Cerebellar nuclear complex (tissue), 1 donor: ENCODE results near the gene FNDC3B.

Experiments
- DNase-seq, 2 experiments: peaks; one replicate each; lab custom pipeline; 2025; lab: John Stamatoyannopoulos, UW

FNDC3B gene

DNA sequence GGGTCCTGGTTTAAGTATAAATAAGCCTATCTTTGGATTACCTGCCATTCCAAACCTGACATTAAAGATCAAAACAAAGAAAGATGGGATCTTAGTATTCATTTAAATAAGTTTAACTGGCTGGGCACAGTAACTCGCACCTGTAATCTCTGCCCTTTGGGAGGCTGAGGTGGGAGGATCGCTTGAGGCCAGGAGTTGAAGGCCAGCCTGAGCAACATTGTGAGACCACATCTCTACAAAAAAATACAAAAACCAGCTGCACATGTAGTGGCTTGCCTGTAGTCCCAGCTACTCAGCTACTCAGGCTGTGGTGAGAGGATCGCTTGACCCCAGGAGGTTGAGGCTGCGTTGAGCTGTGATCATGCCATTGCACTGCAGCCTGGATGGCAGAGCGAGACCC lies 176.9 kb downstream of the FNDC3B start:
- no peak for DNase-seq

DNA sequence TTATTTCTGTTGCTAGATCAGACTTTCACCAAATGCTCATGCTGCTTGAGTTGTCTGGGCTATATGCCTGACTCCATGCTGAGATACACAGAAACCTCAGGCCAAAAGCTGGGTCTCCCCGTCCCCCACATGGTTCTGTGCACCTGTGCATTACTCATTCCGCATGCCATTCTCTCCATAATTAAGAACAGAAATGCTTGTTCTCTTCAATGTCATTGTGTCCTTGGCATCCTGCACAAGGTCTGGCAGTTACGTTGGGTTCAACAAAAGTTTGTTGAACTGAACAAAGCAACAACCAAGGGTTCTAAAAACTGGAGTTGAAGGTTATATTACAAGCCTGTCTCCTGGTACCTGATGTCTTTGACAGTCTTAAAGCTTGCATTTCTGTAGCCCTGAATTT lies 177.5 kb downstream of the FNDC3B start:
- DNase-seq = no peak

DNA sequence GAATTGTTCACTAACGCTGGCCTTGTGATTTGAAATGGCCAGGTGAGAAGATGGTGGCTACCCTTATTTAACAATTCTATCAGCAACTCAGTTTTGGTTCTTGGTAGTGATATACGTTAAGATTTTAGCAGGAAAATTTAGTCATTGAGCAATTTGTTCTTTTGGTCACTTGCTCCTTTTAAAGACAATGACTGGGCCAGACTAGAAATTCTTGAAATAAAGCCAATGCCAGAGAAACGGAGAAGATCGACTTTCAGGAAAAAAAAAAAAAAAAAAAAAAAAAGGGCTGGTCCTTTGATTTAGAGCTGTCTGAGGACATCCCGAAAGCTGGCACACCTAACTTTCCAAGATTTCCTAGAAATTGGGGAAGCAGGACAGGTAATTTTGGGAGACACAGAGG lies 178.5 kb downstream of the FNDC3B start:
- DNase-seq = no peak

DNA sequence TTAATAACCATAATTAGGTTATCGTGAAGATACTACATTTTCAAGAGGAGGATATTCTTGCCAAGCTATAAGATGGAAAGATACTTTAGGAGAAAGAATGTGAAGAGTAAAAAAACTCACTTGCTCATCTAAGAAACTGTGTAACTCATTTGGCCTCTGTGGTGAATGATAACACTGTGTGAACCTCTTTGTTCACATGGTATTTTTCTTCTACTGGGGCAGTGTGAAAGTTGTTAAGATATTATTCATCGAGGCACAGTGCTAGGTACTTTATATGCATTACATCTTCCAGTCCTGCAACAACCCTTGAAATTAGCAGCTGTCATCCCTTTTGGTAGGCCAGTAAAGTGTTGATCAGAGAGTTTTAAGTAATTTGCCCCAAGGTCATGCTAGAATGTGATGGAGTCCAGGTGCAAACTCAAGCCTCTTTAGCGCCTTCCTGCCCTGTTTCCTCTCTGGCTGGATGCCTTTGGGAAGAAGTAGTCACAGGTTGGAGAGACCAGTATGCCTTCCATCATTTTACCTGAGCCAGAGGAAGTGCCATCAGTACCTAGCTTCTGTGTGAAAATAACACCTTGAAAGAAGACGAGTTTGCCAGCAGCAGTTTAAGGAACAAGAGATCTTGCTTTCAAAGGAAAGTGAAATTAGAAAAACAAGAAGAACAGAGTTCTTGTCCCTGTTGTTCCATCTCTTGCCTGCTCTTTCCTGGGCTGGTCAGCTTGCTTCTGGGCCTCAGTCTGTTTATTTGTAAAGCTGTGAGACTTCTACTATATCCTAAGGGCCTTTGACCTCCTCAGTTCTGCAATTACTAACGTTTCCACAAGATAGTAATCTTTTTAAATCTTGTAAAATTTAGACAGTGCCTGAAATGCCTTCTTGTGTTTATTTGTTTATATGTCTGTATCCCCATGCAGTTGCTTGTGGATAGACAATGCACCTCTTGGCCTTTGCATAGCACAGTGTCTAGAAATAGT lies 179.3 kb downstream of the FNDC3B start:
- no peak for DNase-seq

DNA sequence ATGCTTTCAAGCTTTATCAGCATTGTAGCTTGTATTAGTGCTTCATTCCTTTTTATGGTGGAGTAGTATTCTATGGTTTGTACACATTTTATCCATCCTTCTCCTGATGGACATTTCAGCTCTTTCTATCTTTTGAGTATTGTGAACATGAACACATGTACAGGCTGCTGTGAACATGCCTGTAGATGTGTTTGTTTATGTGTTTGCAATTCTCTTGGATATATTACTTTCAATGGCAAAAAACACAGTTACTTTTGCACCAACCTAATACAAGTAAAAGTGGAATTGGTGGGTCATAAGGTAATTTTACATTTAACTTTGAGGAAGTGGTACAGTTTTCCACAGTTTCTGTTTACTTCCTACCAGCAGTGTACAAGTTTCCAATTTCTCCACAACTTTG lies 180.4 kb downstream of the FNDC3B start:
- no peak for DNase-seq

DNA sequence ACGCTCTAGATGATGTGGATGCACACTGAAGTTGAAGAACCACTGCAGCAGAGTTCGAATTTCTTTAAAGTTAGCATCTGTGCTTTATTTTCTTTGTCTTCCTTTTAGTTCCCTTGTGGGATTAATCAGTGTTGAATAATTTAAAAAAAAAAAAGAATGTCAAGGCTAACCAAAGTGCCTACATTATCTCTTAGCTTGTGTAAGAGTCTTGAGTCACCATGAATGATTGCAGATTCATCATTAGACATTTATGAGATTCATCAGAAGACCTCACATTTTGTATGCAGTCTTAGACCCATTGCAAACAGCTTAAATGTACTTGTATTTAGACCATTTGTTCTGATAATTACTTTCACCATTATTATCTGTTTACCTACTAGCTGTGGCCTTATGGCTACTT lies 182.2 kb downstream of the FNDC3B start:
- no peak for DNase-seq

DNA sequence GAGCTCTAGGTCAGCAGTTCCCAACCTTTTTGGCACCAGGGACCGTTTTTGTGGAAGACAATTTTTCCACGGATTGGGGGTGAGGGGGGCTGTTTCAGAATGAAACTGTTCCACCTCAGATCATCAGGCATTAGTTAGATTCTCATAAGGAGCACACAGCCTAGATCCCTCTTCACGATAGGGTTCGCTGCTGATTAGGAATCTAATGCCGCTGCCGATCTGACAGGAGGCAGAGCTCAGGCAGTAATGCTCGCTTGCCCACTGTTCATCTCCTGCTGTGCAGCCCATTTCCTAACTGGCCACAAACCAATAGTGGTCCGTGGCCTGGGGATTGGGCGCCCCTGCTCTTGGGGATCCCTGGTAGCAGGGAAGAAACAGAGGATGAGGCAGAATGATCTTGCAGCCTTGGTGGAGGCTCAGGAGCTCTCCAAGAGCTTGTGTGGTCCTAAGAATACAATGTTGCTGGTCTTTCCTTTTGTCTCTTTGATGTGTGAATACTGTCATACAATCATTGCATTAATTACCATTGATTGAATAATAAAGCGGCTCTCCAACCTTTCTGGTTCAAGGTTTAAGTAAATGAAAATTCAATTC lies 183.2 kb downstream of the FNDC3B start:
- DNase-seq = no peak

DNA sequence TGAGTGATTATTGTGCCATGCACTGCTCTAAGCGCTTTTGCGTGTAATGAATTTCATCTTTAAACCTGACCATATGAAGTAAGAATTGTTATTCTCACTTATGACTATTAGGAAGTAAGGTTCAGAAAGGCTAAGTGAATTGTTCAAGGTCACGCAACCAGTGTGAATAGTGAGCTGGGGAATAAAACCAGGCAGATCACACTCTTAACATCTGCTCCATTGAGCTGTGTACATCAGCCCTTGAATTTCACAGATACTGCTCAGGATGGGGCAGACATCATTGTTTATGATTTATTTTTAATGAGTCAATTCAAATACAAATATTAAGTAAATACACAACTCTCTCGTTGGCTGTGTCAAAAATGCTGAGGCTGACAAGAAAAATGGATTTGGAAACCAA lies 184.5 kb downstream of the FNDC3B start:
- DNase-seq = no peak

DNA sequence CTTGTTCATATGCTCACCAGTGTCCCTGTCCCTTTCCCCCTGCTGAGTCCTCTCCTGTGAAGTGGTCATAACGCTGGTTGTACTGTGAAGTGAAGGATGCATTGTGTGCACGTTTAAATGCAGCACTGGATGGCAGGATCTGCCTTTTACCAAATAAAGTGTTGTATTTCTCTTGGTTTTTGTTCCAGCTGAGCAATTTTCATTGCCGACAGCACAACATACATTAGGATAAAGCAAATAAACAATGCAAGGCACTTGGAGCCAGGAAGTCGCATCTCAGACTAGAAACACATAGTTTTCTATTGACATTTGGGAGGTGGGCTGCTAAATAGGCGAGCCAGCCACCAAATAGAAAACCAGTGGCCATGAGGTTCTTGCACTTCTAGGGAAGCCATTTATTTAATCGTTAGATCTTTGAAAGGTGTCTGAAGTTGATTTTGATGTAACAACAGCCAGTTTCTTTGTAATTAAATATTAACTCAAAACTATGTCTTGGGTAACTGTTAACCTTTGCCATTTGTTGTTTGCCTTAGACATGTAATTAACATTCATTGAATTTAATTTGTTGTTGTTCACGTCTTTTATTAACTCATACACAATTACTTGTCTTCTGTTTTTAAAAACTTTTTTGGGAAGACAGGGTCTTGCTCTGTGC lies 185.3 kb downstream of the FNDC3B start:
- DNase-seq = no peak

DNA sequence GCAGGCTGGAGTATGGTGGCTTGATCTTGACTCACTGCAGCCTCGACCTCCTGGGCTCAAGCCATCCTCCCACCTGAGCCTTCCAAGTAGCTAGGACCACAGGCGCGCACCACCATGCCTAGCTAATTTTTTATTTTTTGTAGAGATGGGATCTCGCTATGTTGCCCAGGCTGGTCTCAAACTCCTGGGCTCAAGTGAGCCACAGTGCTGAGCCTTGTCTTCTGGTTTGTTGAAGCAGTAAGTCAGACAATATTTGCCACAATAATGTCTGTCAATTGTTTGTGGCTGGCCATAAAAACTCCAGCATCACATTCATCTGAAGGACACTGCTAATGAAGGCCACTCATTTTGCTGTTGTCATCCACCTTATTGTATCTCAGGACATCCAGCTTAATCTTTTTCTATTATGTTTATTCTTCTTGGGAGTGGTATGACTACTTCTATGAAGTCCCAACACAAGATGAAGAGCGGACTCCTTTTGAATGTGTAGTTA lies 185.9 kb downstream of the FNDC3B start:
- no peak for DNase-seq

DNA sequence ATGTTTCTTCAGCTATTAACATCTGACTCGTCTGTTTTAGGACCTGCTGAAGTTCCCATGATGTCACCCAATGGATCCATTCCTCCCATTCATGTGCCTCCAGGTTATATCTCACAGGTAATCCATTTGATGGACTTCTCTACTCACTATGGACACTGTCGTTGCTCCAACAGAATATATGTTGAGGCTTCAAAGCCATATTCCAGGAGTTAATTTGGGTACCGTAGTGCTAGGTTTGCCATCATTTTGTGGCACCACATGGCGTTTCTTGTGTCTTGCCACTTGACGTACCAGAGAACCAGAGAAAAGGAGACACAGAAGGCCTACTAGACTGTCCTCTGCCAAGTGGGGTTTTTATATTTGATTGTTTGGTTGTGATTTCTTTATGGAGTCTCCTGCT lies 187.5 kb downstream of the FNDC3B start:
- DNase-seq = no peak

DNA sequence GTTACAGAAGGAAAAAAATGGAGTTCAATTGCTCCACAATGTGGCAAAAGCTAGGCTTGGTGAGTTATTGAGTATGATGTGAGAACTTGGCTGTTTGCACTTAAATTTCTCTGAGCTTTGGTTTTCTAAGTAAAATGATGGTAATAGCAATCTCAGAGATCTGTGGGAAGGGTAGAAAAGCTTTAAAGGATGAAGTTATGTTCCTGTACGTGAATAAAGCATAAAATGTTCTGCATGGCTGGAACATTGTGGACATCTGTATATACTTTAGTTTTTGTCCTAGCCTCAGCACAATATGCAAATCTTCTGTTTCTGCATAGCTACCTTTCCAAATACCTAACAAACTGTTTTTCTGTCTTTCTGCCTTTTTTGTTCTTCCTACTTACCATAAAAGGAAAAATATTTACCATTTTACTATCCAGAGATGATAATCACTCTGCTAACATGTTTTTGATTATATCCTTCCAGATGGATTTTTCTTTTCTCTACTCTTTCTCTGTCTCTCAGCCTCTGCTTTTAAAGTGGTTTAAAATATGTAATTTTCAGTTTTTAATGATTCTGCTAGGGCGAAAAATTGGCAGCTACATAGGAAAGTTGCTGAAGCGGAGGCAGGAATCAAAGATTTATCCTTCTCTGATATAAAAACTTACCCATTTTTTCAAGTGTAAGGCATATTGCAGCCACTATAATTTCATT lies 188.1 kb downstream of the FNDC3B start:
- no peak for DNase-seq

DNA sequence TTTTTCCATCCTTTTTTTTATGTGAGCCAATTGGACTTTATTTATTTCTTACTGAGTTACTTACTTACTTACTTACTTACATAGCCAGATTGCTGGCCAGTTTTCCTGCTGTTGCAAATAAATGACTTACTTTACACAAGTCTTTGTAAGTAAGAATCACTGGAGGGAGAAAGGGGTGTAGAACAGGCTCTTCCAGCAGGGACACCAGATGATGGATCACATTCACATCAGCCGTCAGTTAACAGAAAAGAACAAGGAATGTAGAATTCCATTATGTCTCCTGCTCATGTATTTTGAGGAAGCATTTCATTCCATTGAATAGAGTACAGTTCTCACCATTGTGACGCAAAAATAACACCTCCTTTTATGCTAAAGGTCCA lies 188.6 kb downstream of the FNDC3B start:
- no peak for DNase-seq

DNA sequence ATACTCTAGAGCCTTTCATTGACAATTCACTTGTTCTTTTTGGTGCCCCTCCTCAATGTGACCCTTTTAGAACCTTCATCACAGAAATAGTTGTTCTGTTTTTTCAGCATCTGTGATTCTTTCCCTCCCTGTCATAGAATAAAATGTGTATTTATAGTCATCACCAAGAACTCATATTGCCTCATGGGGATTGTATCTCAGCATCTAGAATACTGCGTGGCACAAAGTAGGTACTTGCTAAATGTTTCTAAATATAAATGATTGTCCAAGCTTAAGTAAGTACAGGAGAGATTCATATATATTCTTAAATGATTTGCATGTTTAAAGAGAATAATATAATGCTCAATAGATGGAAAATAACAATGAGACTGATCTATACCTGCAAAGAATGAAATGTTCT lies 190.1 kb downstream of the FNDC3B start:
- DNase-seq = no peak

DNA sequence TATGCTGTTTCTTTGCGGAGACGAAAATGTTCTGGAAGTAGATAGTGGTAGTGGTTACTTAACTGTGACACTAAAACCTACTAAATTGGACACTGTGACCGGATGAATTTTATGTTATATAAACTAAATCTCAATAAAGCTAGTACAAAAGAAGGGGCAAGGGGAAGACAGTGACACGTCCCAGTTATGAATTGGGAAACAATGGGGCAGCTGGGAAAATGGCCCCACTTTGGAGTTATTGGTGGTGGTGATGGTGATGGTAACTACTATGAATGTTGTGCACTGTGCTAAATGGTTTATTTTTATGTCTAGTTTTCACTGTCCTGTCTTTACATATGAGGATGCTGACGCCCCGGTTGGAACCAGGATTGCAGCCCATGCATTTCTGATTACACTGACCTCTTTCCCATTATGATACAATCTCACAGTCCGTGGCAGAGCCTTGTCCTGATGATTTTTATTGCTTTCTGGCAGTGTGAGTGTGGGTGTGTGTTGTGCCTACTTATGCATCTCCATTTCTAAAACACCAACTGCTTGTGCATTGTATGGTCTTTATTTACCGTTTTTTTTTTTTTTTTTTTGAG lies 192.0 kb downstream of the FNDC3B start:
- no peak for DNase-seq

DNA sequence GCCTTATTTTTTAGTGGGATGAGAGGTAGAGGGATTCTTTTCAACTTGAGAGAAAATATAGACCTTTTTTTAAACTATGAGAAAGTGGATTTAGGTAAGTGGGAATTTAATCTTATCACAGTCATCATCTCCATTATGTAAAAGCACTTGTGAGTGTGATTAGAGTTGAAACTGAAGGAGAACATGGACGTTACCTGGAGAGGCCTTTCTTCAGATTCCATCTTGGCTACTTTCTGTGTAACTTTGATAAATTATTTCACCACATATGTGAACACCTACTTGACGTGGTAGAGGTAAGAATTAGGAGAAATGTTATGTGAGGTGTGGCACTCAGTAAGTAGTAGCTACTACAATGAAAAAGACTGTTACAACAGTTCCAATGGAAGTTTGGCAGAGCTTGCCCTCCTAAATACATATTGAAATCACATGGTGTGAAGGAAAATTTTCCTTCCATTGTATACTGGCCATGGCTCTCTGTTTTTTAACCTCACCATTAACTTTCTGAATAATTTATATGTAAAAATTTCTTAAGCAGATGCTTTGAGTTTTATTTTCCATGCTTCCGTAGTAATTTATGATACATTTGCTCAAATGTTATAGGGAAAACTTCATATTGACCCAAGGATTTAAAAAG lies 193.3 kb downstream of the FNDC3B start:
- no peak for DNase-seq

DNA sequence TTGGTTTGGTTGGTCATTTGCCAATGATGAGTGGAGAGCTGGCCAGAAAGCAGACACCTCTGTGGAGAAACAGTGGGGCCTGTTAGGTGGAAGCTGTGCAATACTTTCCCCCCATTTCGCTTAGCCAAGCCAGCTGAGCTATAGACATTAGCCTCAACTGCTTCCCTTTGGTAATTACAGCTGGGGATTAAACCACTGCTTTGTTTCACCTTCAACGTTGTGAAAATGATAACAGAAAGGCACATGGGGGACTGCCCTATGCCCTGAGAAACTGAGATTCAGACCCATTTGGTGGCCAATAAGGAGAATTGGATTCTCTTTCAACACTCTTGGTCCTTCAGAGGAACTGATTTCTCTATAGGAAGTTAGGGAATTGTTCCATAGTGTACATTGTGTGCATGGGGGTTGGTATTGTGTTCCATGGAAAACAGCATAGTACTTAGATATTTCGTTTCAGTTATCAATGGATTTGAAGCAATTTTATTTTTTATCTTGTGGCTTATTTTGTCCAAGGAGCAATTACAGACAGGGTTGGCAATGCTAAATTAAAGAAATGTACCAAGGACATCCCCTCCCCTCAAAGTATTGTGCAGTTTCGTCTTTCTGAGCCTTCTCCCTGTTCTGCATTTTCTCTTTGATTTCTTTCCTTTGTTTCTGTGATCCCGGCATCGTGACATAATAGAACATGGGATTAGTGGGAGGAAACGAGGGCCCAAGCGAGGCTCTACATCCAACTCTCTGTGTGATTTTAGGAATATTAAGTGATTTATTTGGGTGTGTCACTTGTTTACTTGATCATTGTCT lies 194.3 kb downstream of the FNDC3B start:
- no peak for DNase-seq

DNA sequence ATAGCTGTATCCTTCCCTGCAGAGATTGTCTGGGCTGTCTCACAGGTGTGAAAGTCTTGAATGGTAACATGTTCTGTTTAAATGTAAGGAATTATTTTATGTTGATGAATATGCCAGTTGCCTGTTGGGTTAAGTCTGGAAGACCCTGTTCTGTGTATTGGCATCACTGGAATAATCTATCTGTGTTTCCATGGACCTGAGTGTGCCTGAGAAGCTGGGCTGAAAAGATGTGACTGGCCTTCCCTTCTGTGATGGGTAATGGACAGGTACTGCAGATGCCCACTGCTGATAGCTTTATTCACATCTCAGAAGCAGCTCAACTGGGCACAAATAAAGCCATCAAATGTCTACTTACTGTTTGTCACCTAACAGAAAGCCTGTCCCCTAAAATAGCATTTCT lies 196.3 kb downstream of the FNDC3B start:
- DNase-seq = no peak

DNA sequence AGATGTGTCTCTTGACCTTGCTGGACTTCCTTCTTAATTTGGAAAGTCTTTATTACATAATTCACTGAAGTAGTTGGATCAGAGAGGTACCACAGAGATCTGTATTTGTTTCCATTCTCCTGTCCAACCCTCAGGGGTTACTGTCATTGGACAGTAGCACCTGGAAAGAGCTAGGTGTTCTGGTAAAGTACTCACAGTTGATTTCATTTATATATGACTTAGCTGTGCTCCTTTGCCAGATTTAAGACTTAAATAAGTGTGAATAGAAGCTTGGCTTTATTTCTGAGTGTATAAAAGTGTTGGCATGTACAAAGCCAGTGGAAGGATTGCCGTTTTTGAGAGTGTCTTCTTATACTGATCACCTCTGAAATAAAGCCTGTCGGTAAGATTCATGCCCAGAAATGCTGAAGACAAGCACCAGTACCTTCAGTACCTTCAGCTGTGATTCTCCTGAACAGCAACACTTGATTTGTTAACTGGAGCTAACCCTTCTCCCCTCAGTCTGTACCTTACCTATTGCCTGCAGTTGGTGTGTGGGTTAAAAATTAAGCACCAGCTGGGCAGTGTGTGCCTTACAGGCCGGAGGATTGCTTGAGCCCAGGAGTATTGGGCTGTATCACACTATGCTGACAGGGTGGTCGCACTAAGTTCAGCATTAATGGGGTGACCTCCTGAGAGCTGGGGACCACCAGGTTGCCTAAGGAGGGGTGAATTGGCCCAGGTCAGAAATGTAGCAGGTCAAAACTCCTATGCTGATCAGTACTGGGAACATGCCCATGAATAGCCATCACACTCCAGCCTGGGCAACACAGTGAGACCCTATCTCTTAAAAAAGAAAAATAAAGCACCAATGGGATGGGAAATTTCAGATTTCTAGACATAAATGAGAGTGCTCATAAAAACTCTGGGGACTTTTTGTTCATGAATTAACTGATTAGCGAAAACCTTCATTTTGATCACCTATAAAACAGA lies 197.7 kb downstream of the FNDC3B start:
- DNase-seq = no peak
